K562 (cell line): ENCODE measurements around the gene SPTBN4. TPM values are rescaled to one million over a fixed set of nuclear protein-coding genes. Genes with fewer than 3 reads are reported as not detected.

ENCODE experiments used
- ATAC-seq: fragments of 200-7000 bp; cut with Tn5 transposase; 3 replicates; pipeline ENCODE4 v1.9.1; 2020; ENCODE audit warnings: moderate library complexity
- BruUV-seq: library from RNA; stranded (reverse); fragments of 400-500 nt; replicated peaks from 2 replicates; lab custom pipeline; 2021; lab: Mats Ljungman, UMichigan
- CTCF ChIA-PET: fragments of 300-600 bp; formaldehyde crosslinking; extraction: SDS; loops from one replicate; lab custom pipeline; 2021; ENCODE audit warnings: low intra/inter-chr PET ratio; lab: Yijun Ruan, JAX
- POLR2A ChIA-PET: fragments of 300-600, 350-650 bp; sonication (Branson Sonifier 250); formaldehyde crosslinking; extraction: SDS; loops from one replicate; lab custom pipeline; 2021; ENCODE audit warnings: antibody characterized with exemption, inconsistent platforms; lab: Yijun Ruan, JAX
- DNase-seq, 4 experiments: peaks; one replicate each; pipeline versions ENCODE4 v3.0.0 to v3.0.0-alpha.2; 2011 to 2018; ENCODE audit warnings: low spot score in 3 of 4, mixed read lengths in 3 of 4; ENCODE audit errors: extremely low read depth in 1 of 4
- FAIRE-seq: peaks from 2 replicates; lab custom pipeline; 2011; peaks lifted over from hg19 to GRCh38; lab: Jason Lieb, UNC
- H2AFZ ChIP-seq: 2 replicates; pipeline ENCODE4 v1.6.0; 2011; ENCODE audit warnings: low read depth, low read length, control low read depth, inconsistent platforms
- H3K27ac ChIP-seq: fragments of 200-600 bp; 3 replicates; pipeline ENCODE4 v1.8.0; 2011; ENCODE audit warnings: low read depth, mild to moderate bottlenecking, control low read depth, inconsistent platforms, low read length, moderate library complexity, mixed read lengths; ENCODE audit errors: extremely low read depth
- H3K27me3 ChIP-seq, 2 experiments: fragments of 300-600 bp in 1 of 2; 2 replicates in 1 of 2; 3 replicates in 1 of 2; pipeline versions ENCODE4 v1.6.0 to v1.8.0; 2011; ENCODE audit warnings: inconsistent platforms in 2 of 2, low read length in 2 of 2, mild to moderate bottlenecking in 1 of 2, mixed read lengths in 1 of 2, moderate library complexity in 1 of 2; ENCODE audit not compliant: control insufficient read depth in 2 of 2, insufficient read depth in 2 of 2
- H3K36me3 ChIP-seq: fragments of 300-600 bp; 3 replicates; pipeline ENCODE4 v1.8.0; 2011; ENCODE audit warnings: mild to moderate bottlenecking, low read length, inconsistent platforms; ENCODE audit not compliant: control insufficient read depth, insufficient read depth
- H3K4me1 ChIP-seq, 2 experiments: fragments of 200-600 bp in 1 of 2; replicated peaks in 1 of 2; 2 replicates in 1 of 2; 3 replicates in 1 of 2; pipeline versions ENCODE4 v1.5.1 to v1.8.0; 2011; ENCODE audit warnings: inconsistent platforms in 2 of 2, low read length in 2 of 2, mild to moderate bottlenecking in 1 of 2, mixed read lengths in 1 of 2, moderate library complexity in 1 of 2; ENCODE audit not compliant: control insufficient read depth in 2 of 2, insufficient read depth in 2 of 2
- H3K4me2 ChIP-seq: 2 replicates; pipeline ENCODE4 v1.6.1; 2011; ENCODE audit warnings: low read length, control low read depth, inconsistent platforms, mixed read lengths; ENCODE audit not compliant: insufficient read depth
- H3K4me3 ChIP-seq: fragments of 200-600 bp; sonication (generic), shearing (Covaris generic); 2 replicates; pipeline ENCODE4 v1.5.1; 2016; ENCODE audit warnings: control low read depth, inconsistent platforms
- H3K79me2 ChIP-seq: fragments of 200-600 bp; 3 replicates; pipeline ENCODE4 v1.8.0; 2011; ENCODE audit warnings: low read length, inconsistent platforms; ENCODE audit not compliant: control insufficient read depth, insufficient read depth
- H3K9ac ChIP-seq, 2 experiments: 2 replicates each; pipeline versions ENCODE4 v1.6.0 to v1.6.1; 2011; ENCODE audit warnings: low read depth in 2 of 2, low read length in 2 of 2, control low read depth in 1 of 2, inconsistent platforms in 1 of 2, mild to moderate bottlenecking in 1 of 2, mixed read lengths in 1 of 2; ENCODE audit not compliant: insufficient read depth in 1 of 2
- H3K9me1 ChIP-seq: one replicate; pipeline ENCODE4 v1.6.0; 2011; ENCODE audit warnings: inconsistent platforms, mild to moderate bottlenecking, low read length, moderate library complexity; ENCODE audit not compliant: control insufficient read depth, insufficient read depth
- H3K9me3 ChIP-seq: replicated peaks from 2 replicates; pipeline ENCODE4 v1.5.1; 2011; ENCODE audit warnings: low read depth, low read length, inconsistent platforms; ENCODE audit not compliant: control insufficient read depth, insufficient read depth
- H4K20me1 ChIP-seq: replicated peaks from 2 replicates; pipeline ENCODE4 v1.6.1; 2011; ENCODE audit warnings: low read length, inconsistent platforms, mixed read lengths; ENCODE audit not compliant: control insufficient read depth, insufficient read depth
- ADNP ChIP-seq: fragments of 200-800 bp; sonication (Bioruptor generic); IDR thresholded peaks from 2 replicates; pipeline ENCODE4 v1.6.1; 2016; ENCODE audit warnings: missing genetic modification characterization, missing compliant biosample characterization
- BCOR ChIP-seq: fragments of 450-650 bp; IDR thresholded peaks from 2 replicates; pipeline ENCODE4 v1.6.1; 2016
- ERF ChIP-seq: fragments of 450-650 bp; formaldehyde crosslinking; IDR thresholded peaks from 2 replicates; pipeline ENCODE4 v1.4.0; 2020; ENCODE audit warnings: mild to moderate bottlenecking, mixed read lengths
- HIVEP1 ChIP-seq: fragments of 250-450 bp; sonication (Bioruptor Pico); IDR thresholded peaks from 2 replicates; pipeline ENCODE4 v1.4.0; 2020; ENCODE audit warnings: mild to moderate bottlenecking
- NR2C2 ChIP-seq, 2 experiments: fragments of 200-800 bp in 1 of 2; sonication (Bioruptor generic) in 1 of 2; sonication (generic) in 1 of 2; formaldehyde crosslinking in 1 of 2; IDR thresholded peaks; 2 replicates each; pipeline versions ENCODE4 v1.6.1 to v1.8.0; 2016 to 2022; ENCODE audit warnings: mild to moderate bottlenecking in 1 of 2, missing compliant biosample characterization in 1 of 2, missing genetic modification characterization in 1 of 2, missing genetic modification reagents in 1 of 2
- NR4A1 ChIP-seq, 2 experiments: fragments of 250-450 bp in 1 of 2; fragments of 450-650 bp in 1 of 2; sonication (Bioruptor Pico) in 1 of 2; IDR thresholded peaks; 2 replicates each; pipeline versions ENCODE4 v1.4.0 to v1.6.1; 2016 to 2020; ENCODE audit warnings: mild to moderate bottlenecking in 2 of 2, missing compliant biosample characterization in 1 of 2, missing genetic modification characterization in 1 of 2, moderate library complexity in 1 of 2
- RBM25 ChIP-seq: fragments of 200-400 bp; formaldehyde crosslinking; IDR thresholded peaks from 2 replicates; pipeline ENCODE4 v1.6.1; 2018; ENCODE audit warnings: low read length, low read depth, moderate library complexity; ENCODE audit not compliant: severe bottlenecking
- SMARCB1 ChIP-seq: IDR thresholded peaks from 2 replicates; pipeline ENCODE4 v1.6.1; 2011; ENCODE audit warnings: improper control_type of control experiment, low read depth; ENCODE audit not compliant: insufficient read length
- SRF ChIP-seq, 2 experiments: fragments of 250-450, 450-650 bp in 1 of 2; sonication (Bioruptor Pico) in 1 of 2; sonication (generic) in 1 of 2; formaldehyde crosslinking; IDR thresholded peaks; 2 replicates each; pipeline versions ENCODE4 v1.5.0 to v1.5.1; 2020 to 2022; ENCODE audit warnings: mild to moderate bottlenecking in 1 of 2, missing genetic modification reagents in 1 of 2
- ZC3H11A ChIP-seq: IDR thresholded peaks from 2 replicates; pipeline ENCODE4 v1.6.1; 2012; ENCODE audit warnings: low read depth, low read length, improper control_type of control experiment
- ZNF584 ChIP-seq: fragments of 200-800 bp; sonication (Bioruptor generic); IDR thresholded peaks from 2 replicates; pipeline ENCODE4 v1.6.1; 2016; ENCODE audit warnings: low read depth, mild to moderate bottlenecking, missing genetic modification characterization, missing compliant biosample characterization
- WGBS: fragments of 100-300 bp; shearing (Covaris generic); methylation state at CpG from one replicate; pipeline ENCODE4 v1.1.6; 2016; ENCODE audit warnings: low coverage, mixed read lengths; ENCODE audit not compliant: insufficient coverage; ENCODE audit errors: missing lambda C conversion rate; 5-methylcytosine and 5-hydroxymethylcytosine counted together
- in situ Hi-C: fragments of 300-500 bp; cut with MboI; formaldehyde crosslinking; loops from 4 replicates; pipeline ENCODE4 v1.15.0; 2018; ENCODE audit warnings: inconsistent platforms, mixed read lengths
- intact Hi-C: fragments of 100-400 bp; cut with micrococcal nuclease; formaldehyde crosslinking; loops from 2 replicates; pipeline ENCODE4 v1.14.2; 2022
- polyA plus RNA-seq, 8 experiments: library from polyadenylated mRNA; depleted of rRNA in 4 of 8; stranded (reverse) in 5 of 8; unstranded in 3 of 8; fragments of >200 nt; fragmentation: Nextera tagmentation in 2 of 8; fragmentation: Illumina TruSeq in 1 of 8; extraction: Ambion mirVana in 2 of 8; extraction: Trizol in 1 of 8; gene quantifications; 2 replicates each; pipeline versions ENCODE4 v1.2.1 to v1.2.3, GENCODE V29; 2011 to 2014; ENCODE audit warnings: inconsistent platforms in 1 of 8, missing spikeins in 1 of 8
- total RNA-seq, 7 experiments: library from RNA; depleted of rRNA in 6 of 7; stranded (reverse); fragments of >200 nt in 6 of 7; fragmentation: Illumina TruSeq in 2 of 7; extraction: Trizol in 2 of 7; gene quantifications; 2 replicates each; pipeline versions ENCODE4 v1.2.1 to v1.2.3, GENCODE V29; 2011 to 2021; ENCODE audit warnings: low replicate concordance in 1 of 7

Gene SPTBN4
- total and polyA plus RNA-seq, 9 of the 15 experiments (the other 6 are each of a cell fraction or from before 2014, with no cell fraction given), result 0.01 to 1.5 (median 0.86) TPM

GRCh38 chr19:40471111-40471510, 4.3 kb downstream of the SPTBN4 start:
- Histone ChIP-seq H3K4me3 (no peak overlapping the region), H3K36me3 (no peaks in the 10 kb centered on the region), H3K79me2 (peaks cover 3% of the 10 kb centered on the region; the same call in 2 of the 3 replicates), H3K27ac (no peak overlapping the region), H2AFZ (no peak overlapping the region), H3K27me3 (no peaks in the 10 kb centered on the region), H3K4me2 (no peak overlapping the region), H3K9me3 (no peaks in the 10 kb centered on the region; the same call in 1 of the 2 replicates), H3K9me1 (no peaks in the 10 kb centered on the region), H3K9ac (no peak overlapping the region), H4K20me1 (no peaks in the 10 kb centered on the region), H3K4me1 (peaks cover 10 to 27% of the 10 kb centered on the region in 2 experiments; a peak in 4 of 5 replicates)
- no peak for ATAC-seq
- POLR2A ChIA-PET, result no interaction called here
- in situ Hi-C loops (no loop called here), intact Hi-C loops (no loop called here)
- DNase-seq, result no peak
- 87% methylated on average over 3 of the region's 3 CpGs for WGBS
- TF ChIP-seq NR2C2 (CRISPR knock-in tag; IDR thresholded peaks at IDR 0.05), result no peak
- TF ChIP-seq NR2C2 (tag; IDR thresholded peaks at IDR 0.05), result no peak
- peak; percentile 51 for TF ChIP-seq RBM25
- TF ChIP-seq BCOR, result peak; percentile 71
- TF ChIP-seq ZNF584, result no peak
- TF ChIP-seq ADNP (tag), result peak; percentile 55; the same call in 1 of the 2 replicates
- no TSS peak for BruUV-seq
- CTCF ChIA-PET, result no interaction called here
- FAIRE-seq, result no peak

GRCh38 chr19:40472516-40472915, 5.7 kb downstream of the SPTBN4 start:
- no peak overlapping the region for H2AFZ ChIP-seq
- H3K79me2 ChIP-seq, result no peaks in the 10 kb centered on the region
- H3K9ac ChIP-seq, result 0 out of 4 replicates have a peak overlapping the region, but pooled peaks of 1 of the 2 experiments have one; percentile 28
- H3K9me1 ChIP-seq, result no peaks in the 10 kb centered on the region
- no peak overlapping the region; the same call in 2 of the 3 replicates for H3K27ac ChIP-seq
- no peak overlapping the region for H3K4me3 ChIP-seq
- intact Hi-C loops (no loop called here), in situ Hi-C loops (no loop called here)
- DNase-seq (no peak), FAIRE-seq (no peak), ATAC-seq (no peak)
- H4K20me1 ChIP-seq, result no peaks in the 10 kb centered on the region
- no peaks in the 10 kb centered on the region for H3K27me3 ChIP-seq
- ChIA-PET CTCF (no interaction called here), POLR2A (no interaction called here)
- no TSS peak for BruUV-seq
- H3K4me2 ChIP-seq, result no peak overlapping the region
- H3K4me1 ChIP-seq, result peaks cover 6 to 15% of the 10 kb centered on the region in 2 experiments; a peak in 4 of 5 replicates
- H3K9me3 ChIP-seq, result no peaks in the 10 kb centered on the region; the same call in 1 of the 2 replicates
- no peak for TF ChIP-seq HIVEP1 (CRISPR knock-in tag)
- no peak for TF ChIP-seq SMARCB1
- no peak for TF ChIP-seq SRF (CRISPR knock-in tag; IDR thresholded peaks at IDR 0.05)
- no peak for TF ChIP-seq NR4A1 (CRISPR knock-in tag; IDR thresholded peaks at IDR 0.05)
- no peak for TF ChIP-seq NR4A1 (tag; IDR thresholded peaks at IDR 0.05)
- no peak for TF ChIP-seq ERF
- no peak for TF ChIP-seq ZC3H11A
- TF ChIP-seq, all 486 proteins: peak for 0
- no peaks in the 10 kb centered on the region for H3K36me3 ChIP-seq
- 92% methylated on average over 7 of the region's 13 CpGs for WGBS
